WTC11 (cell line): ENCODE measurements around the gene KLHL14. TPM values are rescaled to one million over a fixed set of nuclear protein-coding genes. Genes with fewer than 3 reads are reported as not detected.

ENCODE experiments used
- ATAC-seq: fragments of 200-7000 bp; cut with Tn5 transposase; 2 replicates; pipeline ENCODE4 v1.10.0; 2021; ENCODE audit warnings: mild to moderate bottlenecking, moderate library complexity
- CTCF ChIA-PET: fragments of 300-600 bp; sonication (Branson Sonifier 250); formaldehyde crosslinking; loops from one replicate; lab custom pipeline; 2021; ENCODE audit warnings: antibody characterized with exemption; lab: Charles Lee
- POLR2A ChIA-PET: fragments of 350-600 bp; sonication (Branson Sonifier 250); formaldehyde crosslinking; loops from one replicate; lab custom pipeline; 2021; ENCODE audit warnings: antibody characterized with exemption; lab: Charles Lee
- DNase-seq: peaks from one replicate; pipeline ENCODE4 v3.0.0; 2021; ENCODE audit warnings: low spot score
- H3K27ac Mint-ChIP-seq: 2 replicates; pipeline ENCODE4 v1.8.0; 2021; ENCODE audit warnings: mixed read lengths
- H3K27me3 Mint-ChIP-seq: 2 replicates; pipeline ENCODE4 v1.8.0; 2021; ENCODE audit warnings: low read depth, mild to moderate bottlenecking, moderate library complexity, mixed read lengths
- H3K36me3 Mint-ChIP-seq: 2 replicates; pipeline ENCODE4 v1.8.0; 2021; ENCODE audit warnings: mixed read lengths
- H3K4me1 Mint-ChIP-seq: 2 replicates; pipeline ENCODE4 v1.8.0; 2022; ENCODE audit warnings: mixed read lengths
- H3K4me3 Mint-ChIP-seq: 2 replicates; pipeline ENCODE4 v1.8.0; 2021; ENCODE audit warnings: mild to moderate bottlenecking, moderate library complexity, mixed read lengths
- H3K9me3 Mint-ChIP-seq: 2 replicates; pipeline ENCODE4 v1.8.0; 2021; ENCODE audit warnings: mixed read lengths
- ATF2 ChIP-seq: sonication (generic); formaldehyde crosslinking; IDR thresholded peaks from 2 replicates; pipeline ENCODE4 v1.8.1; 2022; ENCODE audit warnings: low read depth, missing genetic modification reagents, borderline replicate concordance
- ATF3 ChIP-seq: sonication (generic); formaldehyde crosslinking; conservative IDR thresholded peaks from 2 replicates; pipeline ENCODE4 v1.8.1; 2022; ENCODE audit warnings: mild to moderate bottlenecking, missing genetic modification reagents
- ETV6 ChIP-seq: sonication (generic); formaldehyde crosslinking; IDR thresholded peaks from 2 replicates; pipeline ENCODE4 v1.8.1; 2022; ENCODE audit warnings: mild to moderate bottlenecking, missing genetic modification reagents
- FOXJ3 ChIP-seq: sonication (generic); formaldehyde crosslinking; IDR thresholded peaks from 2 replicates; pipeline ENCODE4 v1.9.0; 2021; ENCODE audit warnings: missing genetic modification reagents, mild to moderate bottlenecking, borderline replicate concordance
- FOXK1 ChIP-seq: sonication (generic); formaldehyde crosslinking; IDR thresholded peaks from 2 replicates; pipeline ENCODE4 v1.8.0; 2022; ENCODE audit warnings: mild to moderate bottlenecking, moderate library complexity, missing genetic modification reagents
- JAZF1 ChIP-seq: fragments of 250-450 bp; sonication (Bioruptor Pico); IDR thresholded peaks from 2 replicates; pipeline ENCODE4 v1.9.0; 2021; ENCODE audit warnings: moderate library complexity, mild to moderate bottlenecking, inconsistent platforms
- JUN ChIP-seq: sonication (generic); formaldehyde crosslinking; IDR thresholded peaks from 2 replicates; pipeline ENCODE4 v1.8.0; 2023; ENCODE audit warnings: mild to moderate bottlenecking, missing genetic modification reagents
- KAT7 ChIP-seq: sonication (generic); formaldehyde crosslinking; IDR thresholded peaks from 2 replicates; pipeline ENCODE4 v1.8.1; 2023; ENCODE audit warnings: missing genetic modification reagents, mild to moderate bottlenecking, borderline replicate concordance
- MYBL2 ChIP-seq: sonication (generic); formaldehyde crosslinking; IDR thresholded peaks from 2 replicates; pipeline ENCODE4 v1.8.1; 2023; ENCODE audit warnings: mild to moderate bottlenecking, moderate library complexity, missing genetic modification reagents
- NFE2L1 ChIP-seq: sonication (generic); formaldehyde crosslinking; IDR thresholded peaks from 2 replicates; pipeline ENCODE4 v1.8.1; 2023; ENCODE audit warnings: missing genetic modification reagents
- RORB ChIP-seq: fragments of 250-450 bp; sonication (Bioruptor Pico); IDR thresholded peaks from 2 replicates; pipeline ENCODE4 v1.9.0; 2021; ENCODE audit warnings: mild to moderate bottlenecking
- TEAD1 ChIP-seq: sonication (generic); formaldehyde crosslinking; IDR thresholded peaks from 2 replicates; pipeline ENCODE4 v1.8.0; 2022; ENCODE audit warnings: mild to moderate bottlenecking, missing genetic modification reagents
- ZNF219 ChIP-seq: sonication (generic); formaldehyde crosslinking; IDR thresholded peaks from 2 replicates; pipeline ENCODE4 v1.8.0; 2023; ENCODE audit warnings: missing genetic modification reagents, mild to moderate bottlenecking, borderline replicate concordance
- ZNF263 ChIP-seq: sonication (generic); formaldehyde crosslinking; IDR thresholded peaks from 2 replicates; pipeline ENCODE4 v1.8.1; 2022; ENCODE audit warnings: low read depth, mild to moderate bottlenecking, moderate library complexity, missing genetic modification reagents
- ZNF281 ChIP-seq: sonication (generic); formaldehyde crosslinking; IDR thresholded peaks from 2 replicates; pipeline ENCODE4 v1.8.0; 2023; ENCODE audit warnings: mild to moderate bottlenecking, missing genetic modification reagents
- ZNF317 ChIP-seq: sonication (generic); formaldehyde crosslinking; IDR thresholded peaks from 2 replicates; pipeline ENCODE4 v1.8.1; 2023; ENCODE audit warnings: low read depth, mild to moderate bottlenecking, moderate library complexity, missing genetic modification reagents, borderline replicate concordance
- ZNF671 ChIP-seq: fragments of 250-450 bp; sonication (Bioruptor Pico); IDR thresholded peaks from 2 replicates; pipeline ENCODE4 v1.8.0; 2021; ENCODE audit warnings: mild to moderate bottlenecking
- total RNA-seq: library from RNA; stranded (reverse); gene quantifications from 3 replicates; pipeline ENCODE4 v1.2.3, GENCODE V29; 2021
- TF ChIP-seq, protein P1 (sequence below): sonication (generic); formaldehyde crosslinking; IDR thresholded peaks from 2 replicates; pipeline ENCODE4 v1.8.1; 2023; ENCODE audit warnings: mild to moderate bottlenecking, missing genetic modification reagents
- TF ChIP-seq, protein P2 (sequence below): sonication (generic); formaldehyde crosslinking; IDR thresholded peaks from 2 replicates; pipeline ENCODE4 v1.8.1; 2023; ENCODE audit warnings: mild to moderate bottlenecking, moderate library complexity, missing genetic modification reagents
- TF ChIP-seq, protein P3 (sequence below): fragments of 250-450 bp; sonication (Bioruptor Pico); IDR thresholded peaks from 2 replicates; pipeline ENCODE4 v1.9.0; 2021; ENCODE audit warnings: mild to moderate bottlenecking, borderline replicate concordance
- TF ChIP-seq, protein P4 (sequence below): sonication (generic); formaldehyde crosslinking; IDR thresholded peaks from 2 replicates; pipeline ENCODE4 v1.8.0; 2022; ENCODE audit warnings: mild to moderate bottlenecking, missing genetic modification reagents
- TF ChIP-seq, protein P5 (sequence below): fragments of 250-450 bp; sonication (Bioruptor Pico); IDR thresholded peaks from 2 replicates; pipeline ENCODE4 v2.1.2; 2022; ENCODE audit warnings: mild to moderate bottlenecking, moderate library complexity
- TF ChIP-seq, protein P6 (sequence below): sonication (generic); formaldehyde crosslinking; IDR thresholded peaks from 2 replicates; pipeline ENCODE4 v1.8.1; 2022; ENCODE audit warnings: mild to moderate bottlenecking, missing genetic modification reagents, moderate library complexity, borderline replicate concordance

KLHL14 gene
- total RNA-seq, 1 experiment from 2014 or later: 4.3 TPM

DNA sequence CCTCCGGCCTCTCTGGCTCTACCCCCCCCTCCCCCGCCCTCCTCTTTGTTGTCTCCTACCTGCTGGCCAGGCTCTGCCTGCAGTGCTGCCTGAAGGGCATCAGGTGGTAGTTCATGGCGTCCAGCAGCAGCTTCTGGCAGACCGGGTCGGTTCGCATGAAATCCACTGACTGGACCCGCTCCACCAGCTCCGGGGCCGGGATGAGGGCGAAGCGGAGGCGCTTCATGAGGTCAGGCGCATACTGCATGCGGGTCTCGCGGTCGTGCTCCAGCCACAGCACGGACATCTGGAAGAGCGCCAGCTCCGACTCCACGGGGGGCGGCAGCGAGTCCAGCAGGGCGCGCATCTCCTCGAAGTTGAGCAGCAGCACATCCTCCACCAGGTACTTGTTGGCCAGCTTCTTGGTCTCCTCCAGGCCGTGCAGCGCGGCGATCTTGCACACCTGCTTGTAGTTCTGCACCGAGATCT lies 3.2 kb downstream of the KLHL14 start:
- ATAC-seq (peak; percentile 19), DNase-seq (peak; percentile 59)
- peaks cover 45% of the 10 kb centered on the region for H3K27me3 Mint-ChIP-seq
- H3K36me3 Mint-ChIP-seq: no peaks in the 10 kb centered on the region
- CTCF ChIA-PET: interaction anchor here (0.9 to 3.4 kb wide), 6 partner anchors 8 to 432 kb away, joined by 3 to 14 read pairs (median 5); partner anchors contain the start of gene GAREM1
- POLR2A ChIA-PET: interaction anchor here (1.1 to 2.0 kb wide), 2 partner anchors 9 to 142 kb away, joined by 3 to 11 read pairs; no protein-coding TSS in a partner anchor
- H3K27ac Mint-ChIP-seq: peak overlapping the region; percentile 81
- H3K4me1 Mint-ChIP-seq: peaks cover 39% of the 10 kb centered on the region
- peak overlapping the region; percentile 93 for H3K4me3 Mint-ChIP-seq
- no peaks in the 10 kb centered on the region for H3K9me3 Mint-ChIP-seq
- TF ChIP-seq RORB (CRISPR knock-in tag) (no peak), JAZF1 (CRISPR knock-in tag) (no peak), ZNF671 (CRISPR knock-in tag) (no peak), ZNF281 (CRISPR knock-in tag) (no peak), TEAD1 (CRISPR knock-in tag) (no peak), FOXK1 (CRISPR knock-in tag) (no peak; the same call in 1 of the 2 replicates), MYBL2 (no peak), ATF2 (CRISPR knock-in tag) (no peak), ATF3 (CRISPR knock-in tag) (no peak), ZNF219 (no peak), ZNF317 (no peak), FOXJ3 (CRISPR knock-in tag) (no peak), NFE2L1 (CRISPR knock-in tag) (no peak), ZNF263 (no peak), JUN (no peak), ETV6 (CRISPR knock-in tag) (no peak), KAT7 (CRISPR knock-in tag) (0 out of 2 replicates have a peak, but pooled peaks have one; percentile 71)
- TF ChIP-seq, protein P1, sequence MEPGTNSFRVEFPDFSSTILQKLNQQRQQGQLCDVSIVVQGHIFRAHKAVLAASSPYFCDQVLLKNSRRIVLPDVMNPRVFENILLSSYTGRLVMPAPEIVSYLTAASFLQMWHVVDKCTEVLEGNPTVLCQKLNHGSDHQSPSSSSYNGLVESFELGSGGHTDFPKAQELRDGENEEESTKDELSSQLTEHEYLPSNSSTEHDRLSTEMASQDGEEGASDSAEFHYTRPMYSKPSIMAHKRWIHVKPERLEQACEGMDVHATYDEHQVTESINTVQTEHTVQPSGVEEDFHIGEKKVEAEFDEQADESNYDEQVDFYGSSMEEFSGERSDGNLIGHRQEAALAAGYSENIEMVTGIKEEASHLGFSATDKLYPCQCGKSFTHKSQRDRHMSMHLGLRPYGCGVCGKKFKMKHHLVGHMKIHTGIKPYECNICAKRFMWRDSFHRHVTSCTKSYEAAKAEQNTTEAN (CRISPR knock-in tag): 0 out of 2 replicates have a peak, but pooled peaks have one; percentile 33
- TF ChIP-seq, protein P2, sequence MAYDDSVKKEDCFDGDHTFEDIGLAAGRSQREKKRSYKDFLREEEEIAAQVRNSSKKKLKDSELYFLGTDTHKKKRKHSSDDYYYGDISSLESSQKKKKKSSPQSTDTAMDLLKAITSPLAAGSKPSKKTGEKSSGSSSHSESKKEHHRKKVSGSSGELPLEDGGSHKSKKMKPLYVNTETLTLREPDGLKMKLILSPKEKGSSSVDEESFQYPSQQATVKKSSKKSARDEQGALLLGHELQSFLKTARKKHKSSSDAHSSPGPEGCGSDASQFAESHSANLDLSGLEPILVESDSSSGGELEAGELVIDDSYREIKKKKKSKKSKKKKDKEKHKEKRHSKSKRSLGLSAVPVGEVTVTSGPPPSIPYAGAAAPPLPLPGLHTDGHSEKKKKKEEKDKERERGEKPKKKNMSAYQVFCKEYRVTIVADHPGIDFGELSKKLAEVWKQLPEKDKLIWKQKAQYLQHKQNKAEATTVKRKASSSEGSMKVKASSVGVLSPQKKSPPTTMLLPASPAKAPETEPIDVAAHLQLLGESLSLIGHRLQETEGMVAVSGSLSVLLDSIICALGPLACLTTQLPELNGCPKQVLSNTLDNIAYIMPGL: 0 out of 2 replicates have a peak, but pooled peaks have one; percentile 64
- TF ChIP-seq, protein P3, sequence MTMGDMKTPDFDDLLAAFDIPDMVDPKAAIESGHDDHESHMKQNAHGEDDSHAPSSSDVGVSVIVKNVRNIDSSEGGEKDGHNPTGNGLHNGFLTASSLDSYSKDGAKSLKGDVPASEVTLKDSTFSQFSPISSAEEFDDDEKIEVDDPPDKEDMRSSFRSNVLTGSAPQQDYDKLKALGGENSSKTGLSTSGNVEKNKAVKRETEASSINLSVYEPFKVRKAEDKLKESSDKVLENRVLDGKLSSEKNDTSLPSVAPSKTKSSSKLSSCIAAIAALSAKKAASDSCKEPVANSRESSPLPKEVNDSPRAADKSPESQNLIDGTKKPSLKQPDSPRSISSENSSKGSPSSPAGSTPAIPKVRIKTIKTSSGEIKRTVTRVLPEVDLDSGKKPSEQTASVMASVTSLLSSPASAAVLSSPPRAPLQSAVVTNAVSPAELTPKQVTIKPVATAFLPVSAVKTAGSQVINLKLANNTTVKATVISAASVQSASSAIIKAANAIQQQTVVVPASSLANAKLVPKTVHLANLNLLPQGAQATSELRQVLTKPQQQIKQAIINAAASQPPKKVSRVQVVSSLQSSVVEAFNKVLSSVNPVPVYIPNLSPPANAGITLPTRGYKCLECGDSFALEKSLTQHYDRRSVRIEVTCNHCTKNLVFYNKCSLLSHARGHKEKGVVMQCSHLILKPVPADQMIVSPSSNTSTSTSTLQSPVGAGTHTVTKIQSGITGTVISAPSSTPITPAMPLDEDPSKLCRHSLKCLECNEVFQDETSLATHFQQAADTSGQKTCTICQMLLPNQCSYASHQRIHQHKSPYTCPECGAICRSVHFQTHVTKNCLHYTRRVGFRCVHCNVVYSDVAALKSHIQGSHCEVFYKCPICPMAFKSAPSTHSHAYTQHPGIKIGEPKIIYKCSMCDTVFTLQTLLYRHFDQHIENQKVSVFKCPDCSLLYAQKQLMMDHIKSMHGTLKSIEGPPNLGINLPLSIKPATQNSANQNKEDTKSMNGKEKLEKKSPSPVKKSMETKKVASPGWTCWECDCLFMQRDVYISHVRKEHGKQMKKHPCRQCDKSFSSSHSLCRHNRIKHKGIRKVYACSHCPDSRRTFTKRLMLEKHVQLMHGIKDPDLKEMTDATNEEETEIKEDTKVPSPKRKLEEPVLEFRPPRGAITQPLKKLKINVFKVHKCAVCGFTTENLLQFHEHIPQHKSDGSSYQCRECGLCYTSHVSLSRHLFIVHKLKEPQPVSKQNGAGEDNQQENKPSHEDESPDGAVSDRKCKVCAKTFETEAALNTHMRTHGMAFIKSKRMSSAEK (CRISPR knock-in tag): no peak
- TF ChIP-seq, protein P4, sequence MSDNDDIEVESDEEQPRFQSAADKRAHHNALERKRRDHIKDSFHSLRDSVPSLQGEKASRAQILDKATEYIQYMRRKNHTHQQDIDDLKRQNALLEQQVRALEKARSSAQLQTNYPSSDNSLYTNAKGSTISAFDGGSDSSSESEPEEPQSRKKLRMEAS (CRISPR knock-in tag): peak; percentile 67
- TF ChIP-seq, protein P5, sequence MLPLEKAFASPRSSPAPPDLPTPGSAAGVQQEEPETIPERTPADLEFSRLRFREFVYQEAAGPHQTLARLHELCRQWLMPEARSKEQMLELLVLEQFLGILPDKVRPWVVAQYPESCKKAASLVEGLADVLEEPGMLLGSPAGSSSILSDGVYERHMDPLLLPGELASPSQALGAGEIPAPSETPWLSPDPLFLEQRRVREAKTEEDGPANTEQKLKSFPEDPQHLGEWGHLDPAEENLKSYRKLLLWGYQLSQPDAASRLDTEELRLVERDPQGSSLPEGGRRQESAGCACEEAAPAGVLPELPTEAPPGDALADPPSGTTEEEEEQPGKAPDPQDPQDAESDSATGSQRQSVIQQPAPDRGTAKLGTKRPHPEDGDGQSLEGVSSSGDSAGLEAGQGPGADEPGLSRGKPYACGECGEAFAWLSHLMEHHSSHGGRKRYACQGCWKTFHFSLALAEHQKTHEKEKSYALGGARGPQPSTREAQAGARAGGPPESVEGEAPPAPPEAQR: no peak
- TF ChIP-seq, protein P6, sequence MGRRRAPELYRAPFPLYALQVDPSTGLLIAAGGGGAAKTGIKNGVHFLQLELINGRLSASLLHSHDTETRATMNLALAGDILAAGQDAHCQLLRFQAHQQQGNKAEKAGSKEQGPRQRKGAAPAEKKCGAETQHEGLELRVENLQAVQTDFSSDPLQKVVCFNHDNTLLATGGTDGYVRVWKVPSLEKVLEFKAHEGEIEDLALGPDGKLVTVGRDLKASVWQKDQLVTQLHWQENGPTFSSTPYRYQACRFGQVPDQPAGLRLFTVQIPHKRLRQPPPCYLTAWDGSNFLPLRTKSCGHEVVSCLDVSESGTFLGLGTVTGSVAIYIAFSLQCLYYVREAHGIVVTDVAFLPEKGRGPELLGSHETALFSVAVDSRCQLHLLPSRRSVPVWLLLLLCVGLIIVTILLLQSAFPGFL: no peak
